GM12874 (cell line): ENCODE results near the gene STIMATE.

Experiments used
- TF ChIP-seq, protein P1 (sequence below): IDR thresholded peaks from 2 replicates; pipeline ENCODE4 v1.5.1; 2011; ENCODE audit warnings: low read depth, mild to moderate bottlenecking, control low read depth, low read length, moderate library complexity; ENCODE audit not compliant: insufficient read depth

The STIMATE gene

DNA sequence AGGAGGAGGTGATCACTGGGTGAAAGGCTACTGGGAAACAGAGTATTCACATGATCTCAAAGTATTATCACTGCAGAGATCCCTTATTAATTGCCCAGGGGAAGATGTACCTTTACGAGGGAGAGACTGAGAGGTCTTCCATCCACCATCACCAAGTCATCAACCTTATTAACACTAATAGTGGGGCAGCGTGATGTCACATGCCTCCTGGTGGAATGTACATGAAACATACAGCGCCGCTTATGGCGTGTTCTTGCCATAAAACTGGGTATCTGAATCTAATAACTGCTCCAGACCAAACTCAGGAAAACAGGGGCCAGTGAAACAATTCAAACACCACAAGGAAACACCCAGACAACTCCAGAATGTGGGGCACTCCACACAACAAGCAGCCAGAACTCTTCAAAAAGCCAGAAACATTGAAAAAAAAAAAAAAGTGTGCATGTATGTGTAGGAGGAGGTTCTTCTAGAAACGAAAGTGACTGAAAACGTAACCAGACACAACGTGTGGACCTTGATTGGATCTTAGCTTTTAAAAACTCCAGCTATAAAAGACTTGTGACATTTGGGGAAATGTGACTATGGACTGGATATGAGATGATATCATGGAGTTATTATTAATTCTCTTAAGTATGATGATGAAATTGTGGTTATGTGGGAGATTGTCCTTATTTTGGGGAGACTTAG lies 4.6 kb downstream of the STIMATE start:
- TF ChIP-seq, protein P1, sequence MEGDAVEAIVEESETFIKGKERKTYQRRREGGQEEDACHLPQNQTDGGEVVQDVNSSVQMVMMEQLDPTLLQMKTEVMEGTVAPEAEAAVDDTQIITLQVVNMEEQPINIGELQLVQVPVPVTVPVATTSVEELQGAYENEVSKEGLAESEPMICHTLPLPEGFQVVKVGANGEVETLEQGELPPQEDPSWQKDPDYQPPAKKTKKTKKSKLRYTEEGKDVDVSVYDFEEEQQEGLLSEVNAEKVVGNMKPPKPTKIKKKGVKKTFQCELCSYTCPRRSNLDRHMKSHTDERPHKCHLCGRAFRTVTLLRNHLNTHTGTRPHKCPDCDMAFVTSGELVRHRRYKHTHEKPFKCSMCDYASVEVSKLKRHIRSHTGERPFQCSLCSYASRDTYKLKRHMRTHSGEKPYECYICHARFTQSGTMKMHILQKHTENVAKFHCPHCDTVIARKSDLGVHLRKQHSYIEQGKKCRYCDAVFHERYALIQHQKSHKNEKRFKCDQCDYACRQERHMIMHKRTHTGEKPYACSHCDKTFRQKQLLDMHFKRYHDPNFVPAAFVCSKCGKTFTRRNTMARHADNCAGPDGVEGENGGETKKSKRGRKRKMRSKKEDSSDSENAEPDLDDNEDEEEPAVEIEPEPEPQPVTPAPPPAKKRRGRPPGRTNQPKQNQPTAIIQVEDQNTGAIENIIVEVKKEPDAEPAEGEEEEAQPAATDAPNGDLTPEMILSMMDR, result no peak

- TF ChIP-seq, protein P1, result no peak
Observed at GRCh38 chr3:52892290-52892624, 5.1 kb downstream of the STIMATE start.

GRCh38 chr3:52891615-52892081 lies 5.7 kb downstream of the STIMATE start:
- TF ChIP-seq, protein P1, result no peak

DNA sequence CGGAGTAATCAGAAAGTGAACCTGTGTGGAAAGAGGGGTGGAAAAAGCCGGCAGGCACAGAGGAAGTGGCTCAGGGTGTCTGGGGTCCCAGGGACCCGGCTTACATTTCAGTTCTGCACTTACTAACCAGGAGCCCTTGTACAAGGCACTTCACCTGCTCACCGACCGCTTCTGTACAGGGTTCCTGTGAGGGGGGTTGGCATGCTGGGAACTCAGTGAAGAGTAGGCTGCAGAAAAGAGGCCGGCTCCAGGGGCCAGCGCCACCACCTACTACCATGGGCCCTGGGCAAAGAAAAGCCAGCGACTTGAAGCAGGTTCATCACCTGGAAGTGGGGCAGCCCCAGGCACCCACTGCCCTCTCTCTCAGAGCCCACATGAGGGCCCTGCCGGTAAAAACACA lies 6.2 kb downstream of the STIMATE start:
- TF ChIP-seq, protein P1, result no peak

GRCh38 chr3:52890735-52891134 lies 6.6 kb downstream of the STIMATE start:
- TF ChIP-seq, protein P1, result no peak

DNA sequence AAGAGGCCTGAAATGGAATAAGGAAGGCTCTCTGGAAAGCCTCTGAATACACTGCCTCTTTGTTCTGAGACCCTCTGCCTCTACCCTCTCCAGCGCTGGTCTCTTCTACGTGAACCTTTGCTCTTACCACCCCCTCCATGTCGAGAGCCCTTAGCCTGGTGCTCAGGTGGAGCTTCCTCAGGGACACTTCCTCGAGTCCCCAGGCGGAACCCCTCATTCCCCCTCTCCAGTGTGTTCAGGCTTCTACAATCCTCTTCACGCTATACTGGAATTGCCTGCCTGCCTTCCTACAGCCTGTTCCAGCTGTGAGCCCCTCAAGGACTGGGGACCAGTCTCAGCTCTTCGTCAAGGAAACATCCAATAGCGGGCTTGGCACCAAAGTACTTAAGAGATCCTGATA lies 7.4 kb downstream of the STIMATE start:
- TF ChIP-seq, protein P1, result no peak

GRCh38 chr3:52887166-52887565 lies 10.2 kb downstream of the STIMATE start:
- TF ChIP-seq, protein P1, result no peak
